ENCODE measurements around the gene ZSWIM9.

ZSWIM9 gene

GRCh38 chr19:48192750-48193149 lies 22.3 kb downstream of the ZSWIM9 start:
- no peak for DNase-seq (ENCODE audit: low read depth, low spot score)

GRCh38 chr19:48194041-48194843 lies 23.8 kb downstream of the ZSWIM9 start:
- Histone ChIP-seq H3K4me1 (ENCODE audit: control insufficient read depth, insufficient read depth, low read length) (peaks cover 2% of the 10 kb centered on the region; the same call in 1 of the 2 replicates), H3K9me3 (ENCODE audit: control insufficient read depth, insufficient read depth, low read length) (no peaks in the 10 kb centered on the region), H3K27me3 (ENCODE audit: control insufficient read depth, insufficient read depth, low read length) (no peaks in the 10 kb centered on the region), H3K27ac (ENCODE audit: low read length) (no peak overlapping the region), H3K36me3 (ENCODE audit: control insufficient read depth, insufficient read depth, low read length) (no peaks in the 10 kb centered on the region; the same call in 1 of the 2 replicates), H3K4me3 (ENCODE audit: low read length) (no peak overlapping the region)
- no CpG with 5 or more reads among the region's 36 CpGs for WGBS (ENCODE audit: insufficient coverage, insufficient read length)
- DNase-seq (ENCODE audit: low read depth, low spot score) = no peak

More at GRCh38 chr19:48192750-48193149, 22.3 kb downstream of the ZSWIM9 start:
- no peak overlapping the region for H3K27ac ChIP-seq (ENCODE audit: low read length)
- H3K27me3 ChIP-seq (ENCODE audit: control insufficient read depth, insufficient read depth, low read length) = no peaks in the 10 kb centered on the region
- peaks cover 2% of the 10 kb centered on the region; the same call in 1 of the 2 replicates for H3K4me1 ChIP-seq (ENCODE audit: control insufficient read depth, insufficient read depth, low read length)
- no peak overlapping the region for H3K4me3 ChIP-seq (ENCODE audit: low read length)
- no peaks in the 10 kb centered on the region; the same call in none of the 2 replicates for H3K36me3 ChIP-seq (ENCODE audit: control insufficient read depth, insufficient read depth, low read length)
- no CpG with 5 or more reads among the region's 7 CpGs for WGBS (ENCODE audit: insufficient coverage, insufficient read length)
- no peaks in the 10 kb centered on the region for H3K9me3 ChIP-seq (ENCODE audit: control insufficient read depth, insufficient read depth, low read length)

GRCh38 chr19:48194844-48195830 lies 24.7 kb downstream of the ZSWIM9 start:
- Histone ChIP-seq H3K36me3 (ENCODE audit: control insufficient read depth, insufficient read depth, low read length) (no peaks in the 10 kb centered on the region; the same call in 1 of the 2 replicates), H3K9me3 (ENCODE audit: control insufficient read depth, insufficient read depth, low read length) (no peaks in the 10 kb centered on the region), H3K4me3 (ENCODE audit: low read length) (no peak overlapping the region), H3K27me3 (ENCODE audit: control insufficient read depth, insufficient read depth, low read length) (no peaks in the 10 kb centered on the region), H3K27ac (ENCODE audit: low read length) (no peak overlapping the region), H3K4me1 (ENCODE audit: control insufficient read depth, insufficient read depth, low read length) (peaks cover 2% of the 10 kb centered on the region; the same call in 1 of the 2 replicates)
- WGBS (ENCODE audit: insufficient coverage, insufficient read length) = no CpG with 5 or more reads among the region's 95 CpGs
- no peak for DNase-seq (ENCODE audit: low read depth, low spot score)

GRCh38 chr19:48196321-48196763 lies 25.9 kb downstream of the ZSWIM9 start:
- H3K36me3 ChIP-seq (ENCODE audit: control insufficient read depth, insufficient read depth, low read length) = no peaks in the 10 kb centered on the region; the same call in 1 of the 2 replicates
- DNase-seq (ENCODE audit: low read depth, low spot score) = no peak
- H3K4me1 ChIP-seq (ENCODE audit: control insufficient read depth, insufficient read depth, low read length) = peaks cover 2% of the 10 kb centered on the region; the same call in 1 of the 2 replicates
- WGBS (ENCODE audit: insufficient coverage, insufficient read length) = no CpG with 5 or more reads among the region's 23 CpGs
- H3K27ac ChIP-seq (ENCODE audit: low read length) = no peak overlapping the region
- no peaks in the 10 kb centered on the region for H3K9me3 ChIP-seq (ENCODE audit: control insufficient read depth, insufficient read depth, low read length)
- no peaks in the 10 kb centered on the region for H3K27me3 ChIP-seq (ENCODE audit: control insufficient read depth, insufficient read depth, low read length)
- no peak overlapping the region for H3K4me3 ChIP-seq (ENCODE audit: low read length)

- H3K36me3 ChIP-seq (ENCODE audit: control insufficient read depth, insufficient read depth, low read length) = no peaks in the 10 kb centered on the region; the same call in 1 of the 2 replicates
- no peak overlapping the region for H3K4me3 ChIP-seq (ENCODE audit: low read length)
- H3K9me3 ChIP-seq (ENCODE audit: control insufficient read depth, insufficient read depth, low read length) = no peaks in the 10 kb centered on the region
- WGBS (ENCODE audit: insufficient coverage, insufficient read length) = 100% methylated on average over 6 of the region's 13 CpGs
- no peaks in the 10 kb centered on the region for H3K27me3 ChIP-seq (ENCODE audit: control insufficient read depth, insufficient read depth, low read length)
- DNase-seq (ENCODE audit: low read depth, low spot score) = no peak
- H3K27ac ChIP-seq (ENCODE audit: low read length) = no peak overlapping the region
- H3K4me1 ChIP-seq (ENCODE audit: control insufficient read depth, insufficient read depth, low read length) = peaks cover 2% of the 10 kb centered on the region; the same call in 1 of the 2 replicates
Measured at GRCh38 chr19:48196933-48197665, 26.6 kb downstream of the ZSWIM9 start.

GRCh38 chr19:48203222-48203793 lies 32.8 kb downstream of the ZSWIM9 start:
- no CpG with 5 or more reads among the region's 5 CpGs for WGBS (ENCODE audit: insufficient coverage, insufficient read length)
- Histone ChIP-seq H3K4me3 (ENCODE audit: low read length) (peak overlapping the region; percentile 13; the same call in 1 of the 2 replicates), H3K27me3 (ENCODE audit: control insufficient read depth, insufficient read depth, low read length) (no peaks in the 10 kb centered on the region)

GRCh38 chr19:48203794-48204628 lies 33.5 kb downstream of the ZSWIM9 start:
- H3K27ac ChIP-seq (ENCODE audit: low read length) = no peak overlapping the region
- peak; percentile 98 for DNase-seq (ENCODE audit: low read depth, low spot score)
- no CpG with 5 or more reads among the region's 34 CpGs for WGBS (ENCODE audit: insufficient coverage, insufficient read length)
- H3K36me3 ChIP-seq (ENCODE audit: control insufficient read depth, insufficient read depth, low read length) = no peaks in the 10 kb centered on the region
- no peaks in the 10 kb centered on the region for H3K4me1 ChIP-seq (ENCODE audit: control insufficient read depth, insufficient read depth, low read length)
- no peaks in the 10 kb centered on the region for H3K27me3 ChIP-seq (ENCODE audit: control insufficient read depth, insufficient read depth, low read length)
- no peaks in the 10 kb centered on the region for H3K9me3 ChIP-seq (ENCODE audit: control insufficient read depth, insufficient read depth, low read length)
- peak overlapping the region; percentile 39; the same call in 1 of the 2 replicates for H3K4me3 ChIP-seq (ENCODE audit: low read length)

More at GRCh38 chr19:48203222-48203793, 32.8 kb downstream of the ZSWIM9 start:
- Histone ChIP-seq H3K4me1 (ENCODE audit: control insufficient read depth, insufficient read depth, low read length) (no peaks in the 10 kb centered on the region), H3K27ac (ENCODE audit: low read length) (no peak overlapping the region), H3K36me3 (ENCODE audit: control insufficient read depth, insufficient read depth, low read length) (no peaks in the 10 kb centered on the region), H3K9me3 (ENCODE audit: control insufficient read depth, insufficient read depth, low read length) (no peaks in the 10 kb centered on the region)
- no peak for DNase-seq (ENCODE audit: low read depth, low spot score)

- DNase-seq (ENCODE audit: low read depth, low spot score) = no peak
- H3K4me3 ChIP-seq (ENCODE audit: low read length) = no peak overlapping the region
- H3K9me3 ChIP-seq (ENCODE audit: control insufficient read depth, insufficient read depth, low read length) = no peaks in the 10 kb centered on the region
- no peaks in the 10 kb centered on the region for H3K27me3 ChIP-seq (ENCODE audit: control insufficient read depth, insufficient read depth, low read length)
- WGBS (ENCODE audit: insufficient coverage, insufficient read length) = no CpG with 5 or more reads among the region's 9 CpGs
- no peaks in the 10 kb centered on the region for H3K4me1 ChIP-seq (ENCODE audit: control insufficient read depth, insufficient read depth, low read length)
- no peaks in the 10 kb centered on the region; the same call in 1 of the 2 replicates for H3K36me3 ChIP-seq (ENCODE audit: control insufficient read depth, insufficient read depth, low read length)
- no peak overlapping the region for H3K27ac ChIP-seq (ENCODE audit: low read length)
Measured at GRCh38 chr19:48206397-48207093, 36.1 kb downstream of the ZSWIM9 start.
